Stimulated activated CD8-positive, alpha-beta memory T cell treated with anti-CD3 and anti-CD28 coated beads, Interleukin-7, amount 100 ng/mL, for 48 hours (primary cell): Measurements from ENCODE around the gene GRIN2A.

Experiments
- DNase-seq, 2 donors: peaks; one replicate each; pipeline ENCODE4 v3.0.0-alpha.2; 2020; ENCODE audit warnings: low read depth in 1 of 2; ENCODE audit errors: extremely low read depth in 1 of 2

Gene GRIN2A

DNA sequence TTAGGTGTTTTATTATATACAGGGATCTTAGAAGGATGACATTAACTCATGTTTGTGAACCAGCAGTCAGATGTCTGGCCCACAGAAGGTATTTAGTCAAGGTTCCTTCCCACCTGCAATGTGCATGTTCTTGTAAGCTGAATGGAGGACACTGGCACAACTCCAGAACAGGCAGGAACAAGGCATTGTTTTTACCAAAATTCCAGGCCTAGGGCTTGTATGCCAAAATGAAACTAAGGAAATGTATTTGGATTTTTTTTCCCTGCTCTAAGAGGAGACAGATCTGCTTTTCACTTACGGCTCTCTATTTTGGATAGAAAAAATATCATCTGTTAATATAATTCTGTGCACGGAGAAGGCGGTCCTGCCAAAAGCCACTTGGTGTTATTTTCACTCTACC lies 312.5 kb downstream of the GRIN2A start:
- DNase-seq = no peak

DNA sequence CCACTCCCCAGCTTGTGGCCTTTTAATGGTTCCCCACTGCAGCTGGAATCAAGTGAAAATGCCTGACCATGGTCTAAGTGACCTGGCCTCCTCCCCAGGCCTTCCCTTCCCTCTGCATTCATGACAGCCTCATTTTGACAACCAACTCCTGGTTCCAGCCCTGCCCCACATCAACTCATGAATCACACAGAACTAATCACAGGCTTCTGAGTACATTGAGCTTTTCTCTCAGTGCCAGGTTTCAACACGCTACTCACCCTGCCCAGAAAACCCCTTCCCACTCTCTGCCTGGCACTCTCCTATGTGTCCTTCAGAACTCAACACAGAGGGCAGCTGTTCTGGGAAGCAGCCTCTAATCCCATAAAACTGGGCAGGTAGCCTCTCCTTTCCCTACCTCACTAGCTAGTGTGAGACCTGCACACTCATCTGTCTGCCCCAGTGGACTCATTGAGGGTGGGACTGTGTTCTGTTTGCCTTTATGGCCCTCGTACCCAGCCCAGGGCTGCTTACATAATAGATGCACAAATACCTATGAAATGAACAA lies 313.6 kb downstream of the GRIN2A start:
- DNase-seq = no peak

DNA sequence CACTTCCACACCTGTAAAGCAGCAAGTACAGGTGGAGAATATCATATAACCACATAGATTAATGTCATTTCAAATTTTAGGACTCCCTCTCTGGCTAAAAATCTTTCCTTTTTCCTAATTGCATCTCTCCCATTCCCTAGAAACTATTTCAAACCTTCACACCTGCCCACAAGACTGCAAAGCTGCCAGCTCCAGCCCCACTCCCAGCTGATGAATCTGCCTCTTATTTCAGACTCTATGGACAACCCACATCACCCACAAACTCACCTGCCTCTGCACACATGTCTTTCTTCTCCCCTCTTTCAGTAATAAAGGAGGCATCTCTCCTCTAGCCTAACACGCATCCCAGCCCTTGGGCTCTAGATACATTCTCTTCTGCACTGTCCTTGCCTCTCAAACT lies 315.1 kb downstream of the GRIN2A start:
- no peak for DNase-seq

DNA sequence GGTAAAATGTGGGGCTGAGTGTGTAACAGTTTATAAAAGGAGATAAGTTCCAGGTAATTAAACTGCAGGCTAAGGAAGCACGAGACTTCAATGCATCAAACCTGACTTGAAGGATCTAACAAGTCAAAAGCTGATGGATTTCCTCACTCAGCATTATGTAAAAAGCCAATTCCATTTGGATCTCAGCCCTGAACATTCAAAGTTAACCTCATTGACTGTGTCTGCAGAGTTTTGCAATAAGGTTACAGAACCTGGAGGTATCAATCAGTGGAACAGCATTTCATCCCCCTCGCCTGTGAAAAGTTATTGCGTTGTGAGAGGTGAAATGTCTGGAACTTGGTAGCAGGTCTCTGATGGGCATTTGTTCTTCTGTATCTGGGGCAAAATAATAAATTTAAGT lies 317.8 kb downstream of the GRIN2A start:
- DNase-seq = no peak

DNA sequence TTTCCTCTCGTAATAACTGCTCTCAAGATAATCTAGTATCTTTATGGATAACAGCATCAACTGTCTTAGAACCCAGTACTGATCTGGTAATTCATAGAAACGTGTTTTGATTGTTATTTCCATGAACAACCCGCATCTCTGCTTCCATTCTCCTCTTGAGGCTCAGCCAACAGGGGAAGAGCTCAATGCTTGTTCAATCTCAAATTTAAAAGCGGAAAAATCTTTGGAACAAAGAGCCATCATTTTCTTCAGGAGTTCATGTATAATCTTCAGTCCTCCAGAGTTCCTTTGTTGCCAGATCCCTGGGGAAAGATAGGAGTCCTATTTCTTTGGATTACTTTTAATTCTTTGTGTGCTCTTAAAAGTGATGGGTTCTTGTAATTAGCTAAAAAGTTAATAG lies 319.9 kb downstream of the GRIN2A start:
- DNase-seq = no peak

DNA sequence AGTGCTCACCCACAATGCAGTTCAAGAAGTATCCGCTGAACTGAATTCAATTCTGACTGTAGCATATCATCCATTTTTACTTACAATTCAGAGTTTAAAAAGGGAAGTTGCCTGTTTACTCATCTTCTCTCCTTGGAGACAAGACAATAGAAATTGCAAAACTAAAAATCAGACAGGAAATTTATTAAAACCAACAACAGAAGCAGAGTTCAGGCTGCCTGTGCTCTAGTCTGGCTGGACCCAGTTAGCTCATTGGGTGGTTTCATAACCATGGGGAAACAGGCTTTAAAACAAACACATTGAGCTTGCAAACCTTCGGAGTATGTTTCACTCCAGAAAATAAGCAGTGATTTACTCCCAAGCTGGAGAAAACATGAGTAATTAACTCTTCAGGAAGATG lies 321.4 kb downstream of the GRIN2A start:
- DNase-seq = no peak

DNA sequence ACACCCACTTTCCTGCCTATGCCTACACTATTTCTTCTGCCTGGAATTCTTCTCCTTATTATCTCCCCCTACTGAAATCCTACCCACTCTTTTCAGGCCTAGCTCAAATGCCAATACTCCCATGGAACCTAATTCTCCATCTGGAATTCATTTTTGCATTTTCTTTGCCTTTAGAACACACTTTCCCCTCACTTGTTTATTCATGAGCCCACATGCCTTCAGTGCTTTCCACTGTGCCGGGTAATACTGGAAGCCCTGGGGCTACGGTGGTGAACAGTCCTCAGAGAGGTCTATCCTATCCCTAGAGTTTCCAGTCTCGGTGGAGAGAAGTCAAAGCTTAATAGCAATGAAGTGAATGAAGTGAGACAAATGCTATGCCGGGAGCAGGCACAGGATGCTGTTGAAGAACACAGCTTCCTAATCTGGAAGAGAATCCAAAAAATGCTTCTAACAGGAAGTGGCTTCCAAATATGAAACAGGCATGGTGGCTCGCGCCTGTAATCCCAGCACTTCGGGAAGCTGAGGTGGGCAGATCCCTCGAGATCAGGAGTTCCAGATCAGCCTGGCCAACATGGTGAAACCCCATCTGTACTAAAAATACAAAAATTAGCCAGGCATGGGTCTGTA lies 322.4 kb downstream of the GRIN2A start:
- no peak for DNase-seq

DNA sequence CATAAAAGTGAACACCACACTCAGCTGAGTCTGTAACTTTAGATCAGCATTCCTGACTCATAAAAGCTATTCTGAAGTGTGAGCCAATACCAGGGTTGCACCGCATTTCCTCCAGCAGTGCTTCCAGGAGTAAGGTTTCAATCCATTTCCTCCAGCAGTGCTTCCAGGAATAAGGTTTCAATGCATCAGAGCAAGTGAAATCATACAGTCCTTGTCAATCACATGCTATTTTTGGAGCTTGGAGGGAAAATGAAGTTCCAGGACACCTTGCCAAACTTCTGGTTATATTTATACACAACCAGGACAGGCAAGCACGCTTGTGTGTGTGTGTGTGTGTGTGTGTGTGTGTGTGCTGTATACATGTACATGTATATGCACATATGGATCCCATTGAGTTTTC lies 327.6 kb downstream of the GRIN2A start:
- DNase-seq = no peak

DNA sequence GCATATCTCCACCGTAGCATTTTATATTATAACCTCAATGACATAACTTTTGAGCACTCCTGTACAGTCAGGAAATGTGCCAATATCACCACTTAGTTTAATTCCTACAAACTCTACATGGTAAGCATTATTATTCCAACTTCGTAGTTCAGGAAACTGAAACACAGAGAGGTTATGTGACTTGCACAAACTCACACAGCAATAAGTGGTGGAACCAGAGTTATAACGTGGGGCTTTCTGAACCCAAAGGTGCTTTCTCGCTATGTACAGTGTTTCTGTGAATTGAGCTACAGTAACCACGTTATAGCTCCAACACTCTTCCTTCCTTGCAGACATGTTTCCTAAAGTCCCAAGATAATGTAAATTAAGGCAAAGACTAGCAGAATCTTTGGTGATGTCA lies 330.2 kb downstream of the GRIN2A start:
- no peak for DNase-seq

DNA sequence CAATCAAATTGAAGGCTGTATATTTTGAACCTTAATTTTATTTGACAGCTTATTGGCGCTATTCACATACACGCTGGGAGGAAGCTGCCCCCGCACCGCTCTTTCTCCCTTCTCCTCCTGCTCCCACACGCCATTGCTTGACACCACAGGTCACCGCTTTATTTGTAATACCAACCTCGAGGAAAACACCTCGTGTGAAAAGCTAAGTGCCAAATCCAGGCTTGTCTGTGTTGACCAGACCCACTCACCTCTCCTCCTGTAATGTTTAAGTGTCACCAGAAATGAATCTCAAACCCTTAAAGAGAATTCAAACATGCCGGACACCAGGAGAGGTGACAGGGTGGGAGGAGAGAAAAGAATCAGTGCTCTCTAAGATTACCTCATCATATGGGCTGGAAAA lies 331.4 kb downstream of the GRIN2A start:
- no peak for DNase-seq

DNA sequence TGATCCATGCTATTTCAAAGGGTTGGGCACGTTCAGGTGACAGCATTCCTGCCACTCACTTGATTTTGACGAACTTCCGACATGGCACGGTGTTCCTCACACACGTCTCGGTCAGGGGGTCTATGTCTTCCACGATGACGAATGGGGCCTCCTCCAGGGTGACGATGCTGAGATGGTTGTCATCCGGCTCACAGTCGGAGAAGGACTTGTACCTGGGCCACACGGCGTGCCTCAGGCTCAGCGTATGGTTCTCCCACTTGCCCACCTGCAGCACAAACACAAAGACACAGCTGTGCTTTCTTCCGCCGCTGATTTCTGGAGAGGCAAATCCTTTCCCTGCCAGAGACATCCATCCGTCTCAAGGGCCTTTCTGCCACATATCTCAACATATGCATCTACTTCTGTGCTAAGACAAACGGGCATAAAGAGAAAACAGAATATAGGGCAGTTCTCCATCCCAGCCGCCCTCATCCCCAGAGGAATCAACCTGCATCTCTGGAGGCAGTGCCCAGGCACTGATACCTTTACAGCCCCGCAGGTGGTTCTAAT lies 332.5 kb downstream of the GRIN2A start:
- DNase-seq = no peak

DNA sequence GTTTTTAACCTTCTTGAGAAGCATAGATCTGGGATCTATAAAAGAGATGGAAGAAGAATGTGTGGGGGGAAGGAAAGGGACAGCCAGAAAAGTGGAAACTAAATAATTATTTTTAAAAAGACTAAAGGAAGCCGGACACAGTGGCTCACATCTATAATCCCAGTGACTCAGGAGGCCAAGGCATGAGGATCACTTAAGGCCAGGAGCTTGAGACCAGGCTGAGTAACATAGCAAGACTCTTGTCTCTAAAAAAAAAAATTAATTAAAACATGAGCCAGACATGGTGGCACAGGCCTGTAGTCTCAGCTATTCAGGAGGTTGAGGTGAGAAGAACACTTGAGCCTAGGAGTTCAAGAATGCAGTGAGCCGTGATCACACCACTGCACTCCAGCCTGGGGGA lies 335.1 kb downstream of the GRIN2A start:
- no peak for DNase-seq

DNA sequence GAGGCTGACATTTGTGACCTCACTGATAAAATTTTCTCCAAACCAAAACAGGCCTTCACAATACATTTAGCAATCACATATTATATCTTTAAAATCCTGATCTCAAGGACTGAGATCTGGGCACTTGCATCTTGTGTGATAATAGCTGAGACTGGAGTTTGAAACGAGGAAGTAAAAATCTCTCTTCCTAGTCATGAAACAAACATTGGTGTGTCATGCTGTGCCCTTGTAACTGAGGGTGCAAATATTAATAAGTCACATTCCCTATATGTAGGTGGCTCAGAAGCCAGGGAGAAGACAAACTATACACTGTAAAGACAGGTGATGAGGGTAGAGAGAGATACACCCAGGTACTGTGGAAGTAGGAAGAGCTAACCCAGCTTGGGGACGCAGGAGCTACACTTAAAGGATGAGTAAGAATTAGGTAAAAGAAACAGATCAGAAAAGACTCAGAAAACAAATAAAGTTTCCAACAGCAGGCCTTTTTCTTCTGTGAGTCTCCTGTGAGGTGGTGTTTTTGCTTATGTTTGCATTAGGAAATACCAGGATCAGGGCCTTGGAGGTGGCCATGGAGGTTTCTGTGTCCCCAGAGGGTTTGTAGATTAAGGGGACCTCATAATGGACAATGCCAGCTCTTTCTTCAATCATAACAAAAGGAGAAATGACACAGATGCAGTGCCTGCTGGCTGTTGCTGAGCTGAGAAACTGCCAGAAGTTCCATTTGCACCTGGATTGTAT lies 335.7 kb downstream of the GRIN2A start:
- no peak for DNase-seq

DNA sequence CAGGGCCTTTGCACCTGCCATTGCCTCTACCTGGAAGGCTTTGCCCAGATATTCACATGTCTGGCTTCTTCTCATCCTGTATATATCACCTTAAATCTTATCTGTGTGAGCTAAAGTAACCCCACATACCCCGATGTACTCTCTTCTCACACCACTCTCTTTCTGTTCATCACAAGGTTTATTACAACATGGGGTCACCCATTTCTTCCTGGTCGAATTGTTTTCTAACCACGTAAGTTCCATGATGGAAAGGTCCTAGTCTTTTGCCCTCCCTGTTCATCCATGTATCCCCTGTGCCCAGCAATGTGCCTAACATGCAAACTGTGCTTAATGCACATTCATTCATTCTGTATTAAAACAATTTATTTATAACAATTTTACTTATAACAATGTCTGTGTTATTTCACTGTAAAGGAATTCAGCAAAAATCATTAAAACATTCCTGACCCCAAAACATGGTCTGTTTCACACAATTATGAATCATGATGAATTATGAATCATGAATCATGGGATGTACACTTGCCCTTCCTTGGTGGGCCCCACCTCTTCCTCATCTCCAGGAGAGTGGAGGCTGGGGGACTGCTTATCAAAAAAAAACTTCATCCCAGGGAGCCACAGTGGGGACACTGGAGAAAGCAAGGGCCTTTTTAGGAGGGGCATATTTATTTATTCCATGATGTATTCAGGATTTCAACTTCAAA lies 336.4 kb downstream of the GRIN2A start:
- no peak for DNase-seq

DNA sequence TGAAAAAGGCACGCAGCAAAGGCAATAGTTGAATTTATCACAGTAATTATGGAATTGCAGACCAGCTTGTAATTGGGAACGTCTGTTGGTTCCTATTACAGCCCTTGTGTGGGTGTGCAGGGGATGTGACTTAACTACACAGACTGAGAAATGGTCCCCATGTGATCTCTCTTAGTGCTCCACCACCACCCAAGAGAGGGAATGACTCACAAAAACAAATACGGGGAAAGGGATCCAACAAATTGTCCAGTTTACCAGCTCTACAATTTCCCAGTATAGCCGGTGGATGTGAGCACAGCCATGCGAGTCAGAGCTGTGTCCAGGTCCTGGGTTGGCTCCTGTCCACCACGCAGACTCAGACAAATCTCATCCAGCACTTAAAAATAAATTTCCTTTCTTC lies 337.9 kb downstream of the GRIN2A start:
- DNase-seq = no peak

DNA sequence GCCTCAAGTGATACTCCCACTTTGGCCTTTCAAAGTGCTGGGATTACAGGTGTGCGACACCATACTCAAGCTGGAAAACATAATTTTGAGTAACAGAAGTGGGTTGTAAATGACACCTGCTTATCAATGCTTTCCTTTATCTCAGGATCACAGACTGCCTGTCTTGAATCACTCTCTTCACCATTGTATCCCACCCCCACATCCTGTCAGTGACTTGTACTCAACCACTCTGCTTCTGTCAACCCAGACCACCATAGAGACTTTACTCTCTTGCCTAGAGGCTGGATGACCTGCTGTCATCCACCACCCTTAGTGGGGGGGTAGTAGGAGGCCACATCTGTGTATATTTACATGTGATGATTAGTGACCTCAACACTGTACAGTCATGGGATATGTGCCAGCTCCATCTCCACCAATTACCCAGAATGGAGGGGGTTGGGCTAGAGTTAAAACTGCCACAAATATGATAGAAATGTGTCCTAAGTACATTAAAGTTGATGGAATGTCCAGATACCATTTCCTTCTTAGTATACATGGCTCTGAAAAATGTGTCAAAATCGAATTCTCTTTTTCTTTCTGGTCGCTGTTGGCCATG lies 338.7 kb downstream of the GRIN2A start:
- no peak for DNase-seq

DNA sequence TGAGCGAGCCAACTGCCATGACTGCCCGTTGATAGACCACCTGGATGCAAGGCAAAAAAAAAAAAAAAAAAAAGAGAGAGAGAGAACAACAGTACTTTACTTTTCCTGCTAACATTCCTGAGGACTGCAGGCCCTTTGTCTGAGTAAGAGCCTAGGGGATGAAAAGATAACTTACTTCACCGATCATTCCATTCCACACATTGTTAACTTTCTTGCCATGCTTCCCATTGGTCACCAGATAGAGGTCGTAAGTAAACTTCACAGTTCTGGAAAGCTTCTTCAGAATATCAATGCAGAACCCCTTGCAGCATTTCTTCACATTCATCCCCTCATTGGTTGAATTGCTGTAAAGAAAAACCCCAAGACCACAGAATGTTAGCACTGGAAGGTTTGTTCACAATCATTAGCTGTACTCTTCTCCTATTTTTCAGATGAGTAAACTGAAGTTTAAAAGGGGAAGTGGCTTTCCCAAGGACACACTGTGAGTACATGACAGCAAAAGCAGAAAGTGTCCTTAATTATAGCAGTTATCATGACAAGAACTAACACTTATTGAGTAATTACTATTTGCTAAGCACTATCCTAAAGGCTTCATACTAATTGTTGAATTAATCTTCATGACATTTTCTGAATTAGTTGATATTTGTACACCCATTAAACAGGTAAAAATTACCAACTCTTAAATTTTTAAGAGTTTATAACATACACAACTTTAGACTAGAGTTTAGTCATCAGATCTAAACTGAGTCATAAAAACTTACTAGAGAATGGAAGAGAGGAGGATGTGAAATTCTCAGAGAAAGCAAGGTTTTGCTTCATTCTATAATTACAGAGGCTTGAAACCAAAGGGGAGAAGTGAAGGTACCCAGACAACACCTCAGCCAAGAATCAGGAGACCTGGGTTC lies 341.2 kb downstream of the GRIN2A start:
- DNase-seq = no peak

DNA sequence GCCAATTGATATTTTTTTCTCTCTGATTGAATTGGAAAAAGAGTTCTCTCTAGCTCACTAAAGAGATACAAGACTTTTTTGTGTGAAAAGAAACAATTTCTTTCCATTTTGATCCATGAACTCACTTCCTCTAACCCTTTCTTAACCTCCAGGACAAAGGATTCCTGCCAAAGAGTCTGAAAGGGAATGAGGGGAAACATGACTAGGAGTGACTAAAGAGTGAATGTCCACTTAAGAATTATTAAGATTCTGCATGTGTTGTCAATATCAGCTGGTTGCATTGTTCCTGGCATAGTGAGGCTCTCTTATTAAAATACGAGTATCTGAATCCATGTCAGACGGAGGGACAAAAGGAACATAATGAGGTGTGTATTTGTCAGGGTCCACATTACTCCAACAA lies 344.7 kb downstream of the GRIN2A start:
- no peak for DNase-seq

DNA sequence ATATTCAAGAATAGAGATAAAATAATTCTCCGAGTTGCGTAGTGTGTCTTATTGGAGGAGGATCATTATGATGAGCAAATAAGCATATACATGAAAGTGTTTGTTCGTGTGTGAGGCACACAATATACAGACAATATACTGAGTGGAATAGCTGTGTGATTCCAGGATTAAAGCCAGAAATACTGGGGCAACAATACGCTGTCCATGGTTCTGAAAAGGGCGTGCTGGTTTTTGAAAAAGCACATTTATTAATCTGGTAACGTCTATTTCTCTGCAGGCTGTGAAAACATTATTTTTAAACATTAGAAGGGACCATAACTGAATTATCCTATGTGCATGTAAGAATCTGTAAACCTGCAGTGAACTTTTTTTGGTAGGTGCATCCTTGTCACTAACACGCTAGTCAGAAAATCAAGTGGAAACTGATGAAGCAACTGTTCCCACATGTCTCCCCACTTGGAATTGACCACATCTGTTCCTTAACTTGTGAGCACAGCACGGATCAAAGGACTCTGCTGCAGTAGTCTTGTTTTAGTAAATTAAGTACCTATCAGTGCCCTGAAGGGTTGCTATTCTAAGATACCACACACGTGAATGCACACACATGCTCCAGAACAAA lies 346.0 kb downstream of the GRIN2A start:
- no peak for DNase-seq
